ENCODE results near the gene LIMS2. TPM values are rescaled to one million over a fixed set of nuclear protein-coding genes. Genes with fewer than 3 reads are reported as not detected.

LIMS2 gene
- total RNA-seq, 1 donor from 2014 or later: 3.6 TPM

GRCh38 chr2:127659408-127660290 lies 15.7 kb downstream of the LIMS2 start:
- DNase-seq (ENCODE audit: low read depth in 2 of 2): peak in 1 of 2 donors; percentile 84

- DNase-seq (ENCODE audit: low read depth in 2 of 2): no peak
Measured at GRCh38 chr2:127658641-127659407, 16.5 kb downstream of the LIMS2 start.

GRCh38 chr2:127658146-127658545 lies 17.2 kb downstream of the LIMS2 start:
- no peak for DNase-seq (ENCODE audit: low read depth in 2 of 2)

GRCh38 chr2:127657232-127657595 lies 18.1 kb downstream of the LIMS2 start:
- DNase-seq (ENCODE audit: low read depth in 2 of 2): no peak

GRCh38 chr2:127656569-127657231 lies 18.6 kb downstream of the LIMS2 start:
- DNase-seq (ENCODE audit: low read depth in 2 of 2): no peak

- no peak for DNase-seq (ENCODE audit: low read depth in 2 of 2)
Measured at GRCh38 chr2:127655209-127656073, 19.9 kb downstream of the LIMS2 start.

- DNase-seq (ENCODE audit: low read depth in 2 of 2): no peak
Measured at GRCh38 chr2:127654838-127655175, 20.5 kb downstream of the LIMS2 start.

GRCh38 chr2:127654084-127654837 lies 21.1 kb downstream of the LIMS2 start:
- no peak for DNase-seq (ENCODE audit: low read depth in 2 of 2)

- no peak for DNase-seq (ENCODE audit: low read depth in 2 of 2)
Measured at GRCh38 chr2:127653421-127654083, 21.8 kb downstream of the LIMS2 start.

- DNase-seq (ENCODE audit: low read depth in 2 of 2): no peak
Measured at GRCh38 chr2:127652786-127653357, 22.5 kb downstream of the LIMS2 start.

GRCh38 chr2:127651971-127652550 lies 23.3 kb downstream of the LIMS2 start:
- peak in 1 of 2 donors; percentile 48 for DNase-seq (ENCODE audit: low read depth in 2 of 2)

- DNase-seq (ENCODE audit: low read depth in 2 of 2): no peak
Measured at GRCh38 chr2:127651381-127651809, 23.9 kb downstream of the LIMS2 start.

- no peak for DNase-seq (ENCODE audit: low read depth in 2 of 2)
Measured at GRCh38 chr2:127650785-127651380, 24.4 kb downstream of the LIMS2 start.

GRCh38 chr2:127650041-127650784 lies 25.1 kb downstream of the LIMS2 start:
- no peak for DNase-seq (ENCODE audit: low read depth in 2 of 2)

- peak; percentile 89 for DNase-seq (ENCODE audit: low read depth in 2 of 2)
Measured at GRCh38 chr2:127649684-127650040, 25.7 kb downstream of the LIMS2 start.

- no peak for DNase-seq (ENCODE audit: low read depth in 2 of 2)
Measured at GRCh38 chr2:127649100-127649611, 26.2 kb downstream of the LIMS2 start.

- no peak for DNase-seq (ENCODE audit: low read depth in 2 of 2)
Measured at GRCh38 chr2:127648321-127648720, 27.0 kb downstream of the LIMS2 start.
